Renal cortical epithelial cell (primary cell): Measurements from ENCODE around the gene KRT35. TPM values are rescaled to one million over a fixed set of nuclear protein-coding genes. Genes with fewer than 3 reads are reported as not detected.
"Not testable (repeated sequence)": the region's sequence is repeated elsewhere in the genome, so short reads cannot be mapped to it uniquely, and the experiment has no call there.

Experiments
- DNase-seq: peaks from one replicate; pipeline ENCODE4 v3.0.0-alpha.2; 2011; ENCODE audit warnings: low read depth
- total RNA-seq: library from RNA; depleted of rRNA; stranded (reverse); fragments of >200 nt; gene quantifications from 2 replicates; pipeline ENCODE4 v1.2.3, GENCODE V29; 2014

Gene KRT35
- total RNA-seq, 1 donor from 2014 or later: not detected

GRCh38 chr17:41455236-41455635 lies 25.7 kb downstream of the KRT35 start:
- peak; percentile 54 for DNase-seq

- DNase-seq: no peak
Observed at GRCh38 chr17:41453066-41453465, 27.9 kb downstream of the KRT35 start.

- no peak for DNase-seq
Observed at GRCh38 chr17:41452281-41452680, 28.7 kb downstream of the KRT35 start.

- DNase-seq: no peak
Observed at GRCh38 chr17:41451154-41451728, 29.7 kb downstream of the KRT35 start.

- DNase-seq: no peak
Observed at GRCh38 chr17:41449008-41449407, 31.9 kb downstream of the KRT35 start.

GRCh38 chr17:41448506-41448905 lies 32.4 kb downstream of the KRT35 start:
- DNase-seq: no peak

GRCh38 chr17:41446806-41447205 lies 34.1 kb downstream of the KRT35 start:
- DNase-seq: no peak

- DNase-seq: no peak
Observed at GRCh38 chr17:41444640-41445039, 36.3 kb downstream of the KRT35 start.

GRCh38 chr17:41444186-41444585 lies 36.8 kb downstream of the KRT35 start:
- no peak for DNase-seq

GRCh38 chr17:41442739-41443138 lies 38.2 kb downstream of the KRT35 start:
- DNase-seq: peak; percentile 42

- DNase-seq: no peak
Observed at GRCh38 chr17:41440531-41441033, 40.4 kb downstream of the KRT35 start, which contains the start of gene KRT38. KRT38 (minus strand) TSS chr17:41440983; CDS start chr17:41440921, 62 bp downstream.

- peak; percentile 69 for DNase-seq
Observed at GRCh38 chr17:41439375-41439774, 41.6 kb downstream of the KRT35 start.

GRCh38 chr17:41437769-41438168 lies 43.2 kb downstream of the KRT35 start:
- no peak for DNase-seq

GRCh38 chr17:41437254-41437653 lies 43.7 kb downstream of the KRT35 start:
- DNase-seq: no peak

- DNase-seq: no peak
Observed at GRCh38 chr17:41434415-41434814, 46.5 kb downstream of the KRT35 start.

GRCh38 chr17:41434005-41434404 lies 46.9 kb downstream of the KRT35 start:
- DNase-seq: no peak

- DNase-seq: no peak
Observed at GRCh38 chr17:41433586-41433985, 47.4 kb downstream of the KRT35 start.

- not testable (repeated sequence) for DNase-seq
Observed at GRCh38 chr17:41430376-41430775, 50.6 kb downstream of the KRT35 start.

- no peak for DNase-seq
Observed at GRCh38 chr17:41429667-41430066, 51.3 kb downstream of the KRT35 start.

GRCh38 chr17:41428591-41429291 lies 52.2 kb downstream of the KRT35 start:
- peak; percentile 36 for DNase-seq
